HG03175 (cell line): ENCODE data around the gene SINHCAF.
A peak's percentile ranks its signal among the peaks of the same experiment; 100 is the strongest.
"Not testable (repeated sequence)": the region's sequence is repeated elsewhere in the genome, so short reads cannot be mapped to it uniquely, and the experiment has no call there.

ENCODE experiments used
- ATAC-seq: cut with Tn5 transposase; IDR thresholded peaks from one replicate; pipeline ENCODE4 v1.9.1; 2021; ENCODE audit warnings: mild to moderate bottlenecking, moderate library complexity; ENCODE audit not compliant: unreplicated experiment

SINHCAF gene, protein sequence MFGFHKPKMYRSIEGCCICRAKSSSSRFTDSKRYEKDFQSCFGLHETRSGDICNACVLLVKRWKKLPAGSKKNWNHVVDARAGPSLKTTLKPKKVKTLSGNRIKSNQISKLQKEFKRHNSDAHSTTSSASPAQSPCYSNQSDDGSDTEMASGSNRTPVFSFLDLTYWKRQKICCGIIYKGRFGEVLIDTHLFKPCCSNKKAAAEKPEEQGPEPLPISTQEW

DNA sequence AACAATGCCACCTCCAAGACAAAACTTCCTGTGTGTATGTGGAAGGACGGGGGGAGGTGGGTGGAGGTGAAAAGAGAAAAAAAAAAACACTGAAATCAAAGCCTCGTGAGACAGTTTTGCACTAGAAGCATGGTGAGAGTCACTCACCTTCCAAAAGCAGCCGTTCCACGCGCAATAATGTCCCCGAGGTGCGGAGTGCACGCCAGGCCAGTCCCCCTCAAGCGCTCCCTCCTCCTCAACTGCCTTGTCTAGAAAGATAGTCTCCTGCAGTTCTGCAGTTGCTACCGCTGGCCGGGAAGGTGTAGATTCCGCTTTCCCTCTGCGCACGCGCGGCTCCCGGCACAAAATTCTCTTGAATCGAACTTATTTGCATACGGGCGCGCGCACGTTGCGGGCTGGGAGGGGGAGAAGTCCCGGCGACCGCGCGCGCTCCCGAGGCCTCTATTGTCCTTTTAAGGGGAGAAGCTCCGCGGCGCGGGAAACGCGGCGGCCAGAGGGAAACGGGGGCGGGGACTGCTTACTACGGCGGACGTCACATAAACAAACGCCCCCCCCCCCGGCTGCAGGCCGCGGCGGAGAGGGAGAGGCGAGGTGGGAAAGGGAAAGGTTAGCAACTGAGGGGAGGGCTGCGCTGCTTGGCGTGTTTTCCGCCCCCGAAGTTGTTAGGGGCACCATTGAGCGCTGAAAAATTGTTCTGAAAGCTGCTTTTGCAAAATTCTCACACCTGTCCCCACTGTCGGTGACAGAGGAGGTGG, at the start of gene SINHCAF:
Gene SINHCAF (minus strand): TSS at position 274 of the 755 bp plus-strand sequence. CDS start 27,946 bp downstream, outside the sequence.
- peak; percentile 48 for ATAC-seq

DNA sequence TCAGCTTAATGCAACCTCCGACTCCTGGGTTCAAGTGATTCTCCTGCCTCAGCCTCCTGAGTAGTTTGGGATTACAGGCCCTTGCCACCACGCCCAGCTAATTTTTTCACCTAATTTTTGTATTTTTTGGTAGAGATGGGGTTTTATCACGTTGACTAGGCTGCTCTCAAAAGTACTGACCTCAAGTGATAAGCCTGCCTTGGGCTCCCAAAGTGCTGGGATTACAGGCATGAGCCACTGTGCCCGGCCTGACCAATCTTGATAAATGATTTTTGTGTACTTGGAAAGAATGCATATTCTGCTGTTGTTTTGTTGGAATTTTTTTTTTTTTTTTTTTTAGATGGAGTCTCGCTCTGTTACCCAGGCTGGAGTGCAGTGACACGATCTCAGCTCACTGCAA, 49.5 kb upstream of the SINHCAF start:
- ATAC-seq: not testable (repeated sequence)

DNA sequence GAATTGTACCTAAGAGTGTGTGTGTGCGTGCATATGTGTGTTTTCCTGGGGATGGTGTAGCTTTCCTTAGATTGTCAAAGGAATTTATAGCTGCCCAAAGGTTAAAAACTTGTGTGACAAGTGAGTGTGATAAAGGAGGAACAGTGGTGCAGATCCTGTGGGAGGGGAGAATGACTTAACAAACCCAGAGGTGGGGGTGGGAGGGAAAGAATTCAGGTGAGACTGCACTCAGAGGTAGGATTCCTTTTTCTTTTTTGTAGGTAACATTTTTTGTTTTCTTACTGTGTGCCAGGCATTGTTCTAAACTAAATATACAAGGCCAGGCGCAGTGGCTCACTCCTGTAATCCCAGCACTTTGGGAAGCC, 45.3 kb upstream of the SINHCAF start:
- no peak for ATAC-seq

DNA sequence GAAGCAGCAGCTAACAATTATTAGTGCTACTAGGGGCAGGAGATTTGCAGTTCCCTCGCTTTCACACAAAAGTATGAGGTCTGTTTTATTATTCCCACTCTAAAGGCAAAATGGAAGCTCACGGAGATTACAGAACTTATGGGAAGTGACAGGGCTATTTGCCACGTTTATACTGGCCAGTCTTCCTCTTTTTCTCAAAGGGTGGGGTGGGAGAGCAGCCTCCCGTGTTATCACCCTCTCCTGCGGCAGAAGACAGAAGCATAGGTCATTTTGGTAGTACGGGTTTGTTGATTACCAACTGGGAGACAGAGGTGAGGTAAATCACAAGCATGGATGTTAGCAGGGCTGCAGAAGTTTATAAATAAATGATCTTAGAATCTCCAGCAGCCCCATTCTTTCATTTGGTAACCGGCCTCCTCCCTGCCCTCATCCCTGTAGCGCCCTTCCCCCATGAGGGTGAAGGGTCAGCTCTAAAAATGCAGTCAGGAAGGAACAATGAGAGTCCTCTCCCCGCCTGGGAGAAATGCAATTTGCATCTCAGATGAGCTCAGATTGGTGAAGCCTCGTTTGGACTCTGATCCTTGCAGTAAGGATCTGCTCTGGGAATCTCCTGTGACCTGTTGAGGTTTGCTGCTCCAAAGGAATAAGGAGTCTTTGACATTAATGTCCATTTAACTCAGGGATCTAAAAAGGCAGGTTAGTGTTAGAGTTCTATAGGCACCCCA, 44.7 kb upstream of the SINHCAF start:
- no peak for ATAC-seq

DNA sequence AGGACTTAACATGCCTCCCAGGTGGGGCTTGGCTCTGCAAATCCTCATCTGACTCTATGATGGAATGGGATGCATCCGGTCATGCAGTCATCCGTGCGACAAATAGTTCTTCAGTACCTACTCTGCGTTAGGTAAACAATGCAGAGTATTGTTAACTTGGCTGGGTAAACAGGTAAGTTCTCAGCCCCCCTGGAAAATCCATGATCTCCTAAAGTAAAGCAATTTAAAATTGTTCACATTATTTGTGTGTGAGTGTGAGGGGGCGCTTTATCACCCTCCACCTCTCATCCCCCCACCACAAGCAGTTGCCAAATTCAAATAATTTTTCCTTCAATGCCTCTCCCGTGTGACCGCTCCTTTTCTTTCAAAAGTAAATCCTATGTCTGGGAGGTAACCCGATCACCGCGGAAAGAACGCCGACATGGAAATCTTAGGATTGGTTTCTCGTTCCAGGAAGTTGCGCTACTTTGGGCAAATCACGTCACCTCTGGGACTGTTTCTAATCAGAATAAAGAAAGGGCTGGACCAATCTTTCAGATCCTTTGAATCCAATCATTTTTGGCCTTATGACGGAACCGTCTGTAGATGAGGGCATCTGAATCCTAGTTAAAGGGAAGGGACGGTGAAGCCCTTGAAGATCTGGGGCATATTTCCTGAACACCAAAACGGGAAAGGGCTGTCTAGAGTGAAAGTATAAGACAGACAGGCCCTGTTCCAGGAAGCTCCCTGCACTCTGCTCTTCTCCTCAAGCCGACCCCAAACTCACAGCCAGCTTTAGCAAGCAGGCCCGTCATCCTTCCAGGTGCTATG, 44.0 kb upstream of the SINHCAF start:
- ATAC-seq: no peak

DNA sequence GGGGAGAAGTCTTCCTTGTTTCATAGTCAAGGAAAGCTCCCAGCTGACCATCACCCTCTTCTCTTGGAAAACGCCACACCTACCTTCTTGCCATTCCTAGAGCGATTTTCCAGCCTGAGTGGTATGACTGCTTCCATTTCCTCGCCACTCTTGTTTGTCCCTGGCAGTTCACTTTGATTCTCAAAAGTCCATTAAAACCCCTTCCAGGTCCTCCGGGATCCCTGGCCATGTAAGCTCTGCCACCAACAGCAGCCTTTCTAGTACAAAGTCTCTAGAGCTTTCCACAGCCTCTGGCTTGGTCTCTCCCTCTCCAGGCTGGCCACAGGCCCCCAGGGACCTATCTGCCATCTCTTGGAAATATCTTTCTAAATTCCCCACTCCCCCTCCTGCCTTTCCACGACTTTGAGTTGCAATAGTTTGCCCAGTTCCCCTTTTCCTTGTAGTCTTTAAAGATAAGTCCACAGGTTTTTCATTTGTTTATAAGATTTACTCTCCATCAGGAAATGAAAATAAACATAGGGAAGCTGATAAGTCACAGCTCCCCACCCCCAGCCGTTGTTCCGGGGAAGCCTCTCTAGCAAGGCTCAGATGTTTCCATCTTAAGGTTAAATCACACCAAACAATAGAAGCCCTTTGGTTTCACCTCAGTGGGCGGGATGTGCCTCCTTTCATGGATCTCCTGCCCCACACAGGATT, 42.9 kb upstream of the SINHCAF start:
- no peak for ATAC-seq

DNA sequence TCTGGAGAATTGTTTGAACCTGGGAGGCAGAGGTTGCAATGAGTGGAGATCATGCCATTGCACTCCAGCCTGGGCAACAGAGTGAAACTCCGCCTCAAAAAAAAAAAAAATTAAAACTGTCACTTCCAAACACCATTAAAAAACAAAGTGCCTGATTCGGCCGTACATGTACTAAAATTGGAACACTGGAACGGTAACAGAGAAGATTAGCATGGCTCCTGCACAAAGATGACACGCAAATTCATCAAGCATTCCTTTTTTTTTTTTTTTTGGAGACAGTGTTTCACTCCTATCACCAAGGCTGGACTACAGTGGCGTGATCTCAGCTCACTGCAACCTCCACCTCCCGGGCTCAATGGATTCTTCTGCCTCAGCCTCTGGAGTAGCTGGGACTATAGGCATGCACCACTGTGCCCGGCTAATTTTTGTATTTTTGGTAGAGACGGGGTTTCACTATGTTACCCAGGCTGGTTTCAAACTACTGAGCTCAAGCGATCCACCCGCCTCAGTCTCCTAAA, 40.2 kb upstream of the SINHCAF start:
- no peak for ATAC-seq

DNA sequence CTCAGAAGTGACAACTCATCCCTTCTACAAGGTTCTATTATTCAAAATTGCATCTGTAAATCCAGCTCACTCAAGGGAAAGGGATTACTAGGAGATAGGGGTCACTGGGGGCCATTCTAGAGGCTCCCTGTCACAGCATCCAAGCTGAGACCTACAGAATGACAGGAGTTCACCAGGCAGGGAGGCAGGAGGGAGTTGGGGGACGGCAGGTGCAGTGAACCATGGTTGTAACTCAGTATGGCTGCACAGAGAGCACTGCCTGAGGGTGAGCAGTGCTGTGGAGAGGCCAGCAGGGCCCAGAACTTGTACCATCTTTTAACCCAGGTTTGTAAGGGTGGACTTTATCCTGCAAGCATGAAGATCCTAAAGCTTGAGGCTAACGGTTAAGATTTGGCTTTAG, 37.9 kb upstream of the SINHCAF start:
- ATAC-seq: no peak

DNA sequence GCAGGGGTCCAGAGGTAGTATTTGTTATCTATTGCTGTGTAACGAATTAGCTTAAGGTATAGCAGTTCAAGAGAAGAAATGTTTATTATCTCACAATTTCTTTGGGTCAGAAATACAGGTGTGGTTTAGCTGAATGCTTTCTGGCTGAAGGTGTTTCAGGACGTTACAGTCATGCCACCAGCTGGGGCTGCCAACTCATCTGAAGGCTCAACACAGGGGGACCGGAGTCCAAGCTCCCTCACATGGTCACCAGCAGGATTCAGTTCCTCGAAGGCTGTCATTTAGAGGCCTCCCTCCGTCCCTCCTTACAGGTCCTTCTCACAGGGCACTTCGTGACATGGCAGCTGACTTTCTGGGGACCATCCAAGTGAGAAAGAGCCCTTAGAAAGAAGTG, 37.5 kb upstream of the SINHCAF start:
- ATAC-seq: no peak

DNA sequence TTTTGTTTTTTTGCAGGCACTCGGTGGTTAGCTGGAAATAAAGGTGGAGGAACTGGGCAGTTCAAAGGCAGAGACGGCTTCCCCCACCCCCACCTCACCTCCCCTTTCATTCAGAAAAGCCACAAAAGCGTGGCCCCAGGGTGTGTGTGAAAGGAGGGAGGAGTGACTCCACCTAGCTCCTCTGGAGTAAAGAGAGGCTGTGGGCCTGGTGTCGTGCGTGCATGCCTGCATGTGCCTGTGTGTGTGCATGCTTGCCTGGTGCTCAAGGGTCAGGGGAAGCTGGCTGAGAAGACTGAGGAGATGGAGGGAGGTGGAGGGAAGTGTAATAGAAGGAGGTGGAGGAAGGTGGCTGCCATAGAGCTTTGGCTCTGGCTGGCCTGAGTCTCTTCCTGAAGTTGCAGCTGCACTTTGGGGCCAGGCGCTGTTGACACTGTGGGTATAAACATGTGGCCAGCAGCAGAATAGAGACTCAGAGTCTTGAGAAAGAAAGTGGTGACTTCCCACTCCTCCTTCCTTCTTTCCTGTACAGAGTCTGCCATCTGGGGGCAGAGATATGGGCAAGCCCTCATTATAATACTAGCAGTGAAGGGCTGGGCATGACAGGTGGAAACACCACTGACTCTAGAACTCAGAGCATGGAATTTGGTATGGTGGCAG, 36.9 kb upstream of the SINHCAF start:
- ATAC-seq: peak; percentile 68

DNA sequence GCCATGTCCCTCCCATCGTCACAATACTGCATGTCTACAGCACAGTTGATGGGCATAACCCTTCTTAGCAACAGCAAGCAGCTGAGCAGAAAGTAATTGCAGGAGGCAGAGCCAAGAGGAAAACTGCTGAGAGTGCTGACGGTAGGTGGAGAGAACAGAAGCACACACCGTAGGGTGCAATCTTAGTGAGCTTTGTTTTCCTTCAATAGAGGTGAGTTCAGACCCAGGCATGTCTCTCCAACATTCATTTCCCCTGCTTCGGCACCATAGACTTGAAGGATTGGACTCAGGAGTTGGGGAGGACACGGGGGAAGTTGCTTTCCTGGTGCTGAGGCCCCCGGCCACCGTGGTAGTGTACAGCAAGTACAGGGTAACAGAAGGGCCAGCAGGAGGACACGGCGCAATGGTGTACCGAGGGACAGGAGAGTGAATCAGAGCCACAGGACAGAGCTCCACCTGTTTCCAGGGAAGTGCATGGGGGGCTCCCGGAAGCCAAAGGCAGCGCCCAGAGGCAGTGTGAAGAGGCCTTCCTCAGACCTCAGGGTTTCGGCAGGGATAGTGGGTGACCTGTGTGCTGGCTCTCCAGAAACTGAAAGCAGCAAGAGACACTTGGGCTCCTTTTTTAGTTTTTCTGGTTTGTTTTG, 36.3 kb upstream of the SINHCAF start:
- peak; percentile 42 for ATAC-seq

DNA sequence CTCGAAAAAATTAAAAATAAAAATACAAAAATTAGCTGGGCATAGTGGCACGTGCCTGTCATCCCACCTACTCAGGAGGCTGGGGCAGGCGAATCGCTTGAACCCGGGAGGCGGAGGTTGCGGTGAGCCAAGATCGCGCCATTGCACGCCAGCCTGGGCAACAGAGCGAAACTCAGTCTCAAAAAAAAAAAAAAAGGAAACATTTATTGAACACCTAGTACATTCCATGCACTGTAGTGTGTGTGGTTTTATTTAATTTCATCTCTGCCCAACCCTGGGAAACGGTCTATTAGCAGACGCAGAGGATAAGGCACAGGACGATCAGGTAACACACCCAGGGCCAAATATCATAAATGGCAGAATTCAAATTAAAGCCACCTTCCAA, 35.8 kb upstream of the SINHCAF start:
- ATAC-seq: no peak

DNA sequence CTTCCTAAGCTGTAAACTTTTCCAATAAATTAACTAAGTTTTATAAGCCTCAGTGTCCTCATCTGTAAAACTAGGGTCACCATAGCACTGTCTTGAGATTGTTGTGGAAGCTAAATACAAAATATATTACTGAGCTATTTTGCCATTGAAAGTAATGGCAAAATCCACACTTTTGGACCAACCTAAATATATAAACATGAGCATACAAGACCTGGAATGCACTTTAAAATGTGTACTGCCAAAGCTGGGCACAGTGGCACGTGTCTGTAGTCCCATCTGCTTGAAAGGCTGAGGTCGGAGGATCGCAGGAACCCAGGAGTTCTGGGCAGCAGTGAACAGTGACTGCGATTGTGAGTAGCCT, 29.8 kb upstream of the SINHCAF start:
- ATAC-seq: no peak

DNA sequence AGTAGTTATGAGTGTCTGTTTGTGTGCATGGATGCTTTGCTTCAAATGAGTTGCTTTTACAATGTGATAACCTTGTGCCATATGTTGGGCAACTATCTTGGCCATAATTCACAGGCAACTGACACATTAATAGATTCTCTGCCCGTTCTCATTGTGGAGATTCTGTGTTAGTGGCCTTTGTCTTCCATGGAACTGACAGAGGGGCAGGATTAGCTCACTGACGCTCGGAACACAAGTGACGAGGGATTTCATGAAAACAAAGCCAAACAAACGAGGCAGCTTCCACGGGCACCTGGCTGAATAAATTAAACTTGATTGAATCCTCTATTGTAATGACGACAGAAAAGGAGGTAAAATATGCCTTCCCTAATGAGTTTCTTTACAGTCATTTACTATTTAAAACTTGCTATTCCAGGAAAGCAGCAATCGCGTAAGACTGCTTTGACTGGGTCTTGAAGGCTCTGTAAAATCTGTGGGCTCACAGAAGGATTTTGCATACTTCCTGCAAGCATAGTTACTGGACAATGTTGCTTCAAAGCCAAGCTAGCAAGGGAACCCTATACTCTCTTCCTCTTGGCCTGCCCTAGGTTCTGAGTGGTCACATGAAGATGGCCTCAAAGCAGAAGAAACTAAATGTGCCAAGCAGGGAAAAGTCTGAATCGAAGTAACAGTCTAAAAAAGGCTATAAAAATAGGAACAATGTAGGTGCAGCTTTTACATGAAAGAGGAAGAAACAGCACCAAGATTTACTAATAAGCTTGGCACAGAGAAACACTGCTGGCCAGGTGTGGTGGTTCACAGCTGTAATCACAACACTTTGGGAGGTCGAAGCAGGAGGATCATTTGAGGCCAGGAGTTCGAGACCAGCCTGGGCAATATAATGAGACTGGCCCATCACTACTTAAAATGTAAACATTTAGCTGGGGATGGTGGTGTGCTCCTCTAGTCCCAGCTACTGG, 28.1 kb upstream of the SINHCAF start:
- ATAC-seq: no peak

DNA sequence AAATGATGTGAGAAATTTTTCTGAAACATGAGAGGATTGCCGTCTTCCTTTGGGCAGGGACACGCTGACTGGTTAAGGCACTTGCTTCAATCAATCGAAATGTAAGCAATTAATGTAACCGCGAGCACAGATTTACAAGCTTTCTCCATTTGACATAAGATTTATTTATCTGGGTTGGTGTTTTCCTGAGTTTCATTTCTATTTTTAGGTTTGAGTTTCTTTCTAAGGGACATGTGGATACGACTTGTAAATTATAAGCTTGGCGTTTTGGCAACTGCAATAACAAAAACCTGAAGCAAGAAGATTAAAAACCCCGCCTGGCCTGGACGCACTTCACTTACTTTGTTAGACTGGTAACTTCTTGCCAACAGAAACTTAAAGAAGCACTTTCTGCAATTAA, 20.3 kb upstream of the SINHCAF start:
- ATAC-seq: no peak

DNA sequence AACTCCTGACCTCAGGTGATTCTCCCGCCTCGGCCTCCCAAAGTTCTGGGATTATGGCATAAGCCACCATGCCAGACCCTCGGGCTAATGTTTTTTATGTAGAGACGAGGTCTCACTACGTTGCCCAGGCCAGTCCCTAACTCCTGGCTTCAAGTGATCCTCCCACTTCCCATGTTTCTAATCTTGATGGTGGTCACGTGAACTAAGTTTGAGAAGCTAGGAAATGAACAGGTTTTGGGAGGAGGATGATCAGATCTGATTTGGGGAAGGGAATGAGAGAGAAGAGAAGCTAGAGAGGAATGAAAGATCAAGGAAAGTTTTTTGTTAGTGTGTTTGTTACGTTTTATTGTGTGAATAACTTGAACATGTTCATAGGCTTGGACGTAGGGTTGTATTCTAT, 17.2 kb upstream of the SINHCAF start:
- no peak for ATAC-seq

DNA sequence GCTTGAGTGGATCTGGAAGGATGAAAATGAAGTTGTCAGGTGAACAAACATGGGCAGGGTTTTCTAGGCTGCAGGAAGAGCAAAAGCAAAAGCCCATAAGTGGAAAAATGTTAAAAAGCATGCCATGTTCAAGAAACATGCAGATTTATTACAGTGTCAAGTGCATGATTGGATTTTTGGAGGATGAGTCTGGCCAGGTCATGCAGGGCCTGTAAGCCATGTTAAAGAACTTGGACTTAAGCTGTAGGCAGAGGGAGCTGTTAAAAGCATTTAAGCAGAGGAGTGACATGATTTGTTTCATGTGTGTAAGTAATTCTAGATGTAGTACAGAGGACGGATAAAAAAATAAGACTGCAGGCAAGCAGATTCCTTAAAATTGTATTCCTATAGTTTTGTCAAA, 16.3 kb upstream of the SINHCAF start:
- no peak for ATAC-seq

DNA sequence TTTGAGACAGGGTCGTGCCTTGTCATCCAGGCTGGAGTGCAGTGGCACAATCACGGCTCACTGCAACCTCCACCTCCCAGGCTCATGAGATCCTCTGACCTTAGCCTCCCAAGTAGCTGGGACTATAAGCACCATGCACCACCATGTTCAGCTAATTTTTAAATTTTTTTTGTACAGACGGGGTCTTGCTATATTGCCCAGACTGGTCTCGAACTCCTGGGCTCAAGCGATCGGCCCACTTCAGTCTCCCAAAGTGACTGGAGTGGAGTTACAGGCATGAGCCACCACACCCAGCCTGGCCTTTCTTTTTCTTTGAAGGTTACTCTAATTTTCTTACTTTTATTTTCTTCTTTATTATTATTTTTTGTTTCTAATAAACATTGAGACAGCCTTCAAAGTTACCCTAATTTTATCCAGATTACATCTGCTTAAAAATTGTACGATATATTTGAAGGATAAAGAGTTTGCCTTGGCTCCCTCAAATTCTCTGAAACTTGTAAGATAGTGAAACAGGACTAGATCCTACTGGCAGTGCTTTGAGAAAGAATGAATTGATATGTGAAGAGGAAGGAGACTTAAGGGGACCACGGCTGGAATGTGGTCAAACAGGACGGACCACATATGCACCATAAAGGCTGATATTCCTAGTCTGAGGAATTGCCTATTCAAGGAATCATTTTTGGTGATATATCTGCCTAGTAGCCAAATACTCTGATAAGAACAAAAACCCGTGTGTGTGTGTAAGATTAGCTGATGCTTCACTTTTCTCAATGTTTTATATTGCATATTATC, 14.1 kb upstream of the SINHCAF start:
- no peak for ATAC-seq
